ENCODE measurements around the gene INKA2. TPM values are rescaled to one million over a fixed set of nuclear protein-coding genes. Genes with fewer than 3 reads are reported as not detected.
A peak's percentile ranks its signal among the peaks of the same experiment; 100 is the strongest.

Gene INKA2
- total RNA-seq, 1 donor from 2014 or later, result 10.4 TPM

- no peak for DNase-seq (ENCODE audit: extremely low read depth, low read depth, low spot score)
These were observed 32.3 kb downstream of the INKA2 start for GRCh38 chr1:111706921-111707320.

GRCh38 chr1:111705841-111706240 lies 33.4 kb downstream of the INKA2 start:
- DNase-seq (ENCODE audit: extremely low read depth, low read depth, low spot score), result no peak

- DNase-seq (ENCODE audit: extremely low read depth, low read depth, low spot score), result no peak
These were observed 34.4 kb downstream of the INKA2 start for GRCh38 chr1:111704776-111705175.

- DNase-seq (ENCODE audit: extremely low read depth, low read depth, low spot score), result no peak
These were observed 35.0 kb downstream of the INKA2 start for GRCh38 chr1:111704240-111704639.

GRCh38 chr1:111702504-111703050 lies 36.6 kb downstream of the INKA2 start:
- no peak for DNase-seq (ENCODE audit: extremely low read depth, low read depth, low spot score)

GRCh38 chr1:111699268-111699667 lies 39.9 kb downstream of the INKA2 start:
- no peak for DNase-seq (ENCODE audit: extremely low read depth, low read depth, low spot score)

GRCh38 chr1:111696330-111696729 lies 42.9 kb downstream of the INKA2 start:
- no peak for DNase-seq (ENCODE audit: extremely low read depth, low read depth, low spot score)

- no peak for DNase-seq (ENCODE audit: extremely low read depth, low read depth, low spot score)
These were observed 43.4 kb downstream of the INKA2 start for GRCh38 chr1:111695801-111696200.

- DNase-seq (ENCODE audit: extremely low read depth, low read depth, low spot score), result no peak
These were observed 47.3 kb downstream of the INKA2 start for GRCh38 chr1:111691886-111692285.

GRCh38 chr1:111690306-111690617 lies 48.9 kb downstream of the INKA2 start:
- DNase-seq (ENCODE audit: extremely low read depth, low read depth, low spot score), result peak; percentile 14

Other genes starting within 250 kb of the INKA2 start
- 0.53 TPM in 1 of 2 replicates, not detected in the other for gene ADORA3, start 235.8 kb downstream of the INKA2 start, total RNA-seq
- gene TMIGD3, start 235.8 kb downstream of the INKA2 start, total RNA-seq, result not detected in 2 replicates
- gene RAP1A, start 119.6 kb downstream of the INKA2 start, total RNA-seq, result 41.4 and 42.5 TPM in 2 replicates
- 19.9 and 23.1 TPM in 2 replicates for gene DDX20, start 16.5 kb upstream of the INKA2 start, total RNA-seq

All from glomerular endothelial cell (primary cell).